Stimulated activated CD8-positive, alpha-beta memory T cell treated with anti-CD3 and anti-CD28 coated beads, Interleukin-12 subunit alpha, Interleukin-12 subunit beta, amount 100 ng/mL, for 24 hours (primary cell): ENCODE measurements around the gene NET1.

ENCODE experiments used
- DNase-seq: peaks from one replicate; pipeline ENCODE4 v3.0.0-alpha.2; 2020; ENCODE audit errors: extremely low read depth

NET1 gene

DNA sequence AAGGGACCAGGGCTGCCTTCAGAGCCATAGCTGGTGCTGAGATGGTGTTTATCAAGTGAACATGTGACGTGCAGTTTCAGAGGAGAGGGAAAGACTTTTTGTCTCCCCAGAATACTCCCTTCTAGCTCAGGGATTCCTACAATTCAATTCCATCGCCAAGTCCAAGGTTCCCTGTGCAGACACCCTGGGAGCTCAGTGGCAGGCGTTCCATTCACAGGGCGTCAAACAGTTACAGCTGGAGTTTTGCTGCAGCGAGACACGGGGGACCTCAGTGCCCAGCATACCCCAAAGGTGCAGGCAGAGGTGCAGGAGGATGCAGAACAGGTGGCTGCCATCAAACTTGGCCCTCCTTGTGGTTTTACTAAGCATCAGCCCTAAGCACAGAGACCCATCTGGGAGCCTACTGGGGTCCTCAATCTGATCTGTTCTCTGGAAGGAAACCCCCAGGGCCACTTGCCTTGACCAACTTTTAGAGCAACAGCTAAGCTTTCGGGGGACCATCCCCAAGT lies 87.9 kb downstream of the NET1 start:
- no peak for DNase-seq

DNA sequence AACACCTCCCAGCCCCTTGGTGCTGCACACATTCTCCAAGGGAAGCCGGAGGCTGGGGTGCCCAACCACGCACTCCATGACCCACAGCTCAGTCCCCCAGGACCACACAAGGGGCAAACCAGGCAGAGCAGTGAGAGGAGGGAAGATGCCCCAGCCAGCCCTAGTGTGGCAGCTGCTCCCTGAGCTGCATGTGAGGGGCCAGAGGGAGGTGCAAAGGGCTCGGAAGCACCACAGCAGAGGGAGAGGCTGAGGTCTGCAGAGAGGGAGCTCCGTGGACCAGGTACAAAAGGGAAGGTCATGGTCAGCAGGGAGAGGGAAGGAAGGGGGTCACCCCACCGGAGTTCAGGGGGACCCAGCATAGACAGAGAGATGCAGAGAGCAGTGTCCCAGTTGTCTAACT lies 88.6 kb downstream of the NET1 start:
- no peak for DNase-seq

DNA sequence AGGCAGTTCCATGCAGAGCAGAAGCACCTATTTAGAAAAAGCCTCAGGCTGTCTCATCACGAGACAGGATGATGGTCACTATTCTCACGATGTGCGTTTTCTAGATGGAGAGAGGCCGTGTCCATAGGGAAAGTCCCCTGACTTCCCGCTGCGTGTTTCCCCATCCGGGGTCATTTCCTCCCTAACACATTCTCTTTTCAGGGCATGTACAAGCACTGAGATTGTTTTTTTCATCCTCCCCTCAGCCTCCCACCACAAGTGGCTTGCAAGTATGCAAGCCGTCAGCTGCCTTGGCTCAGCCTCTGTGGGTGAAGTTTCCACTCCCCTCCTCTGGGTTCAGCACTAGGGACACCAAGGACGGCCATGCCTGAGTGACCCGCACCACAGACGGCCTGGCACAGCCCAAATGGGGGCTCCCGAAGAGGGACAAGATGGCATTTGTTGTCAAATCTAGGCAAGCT lies 89.7 kb downstream of the NET1 start:
- DNase-seq = no peak

DNA sequence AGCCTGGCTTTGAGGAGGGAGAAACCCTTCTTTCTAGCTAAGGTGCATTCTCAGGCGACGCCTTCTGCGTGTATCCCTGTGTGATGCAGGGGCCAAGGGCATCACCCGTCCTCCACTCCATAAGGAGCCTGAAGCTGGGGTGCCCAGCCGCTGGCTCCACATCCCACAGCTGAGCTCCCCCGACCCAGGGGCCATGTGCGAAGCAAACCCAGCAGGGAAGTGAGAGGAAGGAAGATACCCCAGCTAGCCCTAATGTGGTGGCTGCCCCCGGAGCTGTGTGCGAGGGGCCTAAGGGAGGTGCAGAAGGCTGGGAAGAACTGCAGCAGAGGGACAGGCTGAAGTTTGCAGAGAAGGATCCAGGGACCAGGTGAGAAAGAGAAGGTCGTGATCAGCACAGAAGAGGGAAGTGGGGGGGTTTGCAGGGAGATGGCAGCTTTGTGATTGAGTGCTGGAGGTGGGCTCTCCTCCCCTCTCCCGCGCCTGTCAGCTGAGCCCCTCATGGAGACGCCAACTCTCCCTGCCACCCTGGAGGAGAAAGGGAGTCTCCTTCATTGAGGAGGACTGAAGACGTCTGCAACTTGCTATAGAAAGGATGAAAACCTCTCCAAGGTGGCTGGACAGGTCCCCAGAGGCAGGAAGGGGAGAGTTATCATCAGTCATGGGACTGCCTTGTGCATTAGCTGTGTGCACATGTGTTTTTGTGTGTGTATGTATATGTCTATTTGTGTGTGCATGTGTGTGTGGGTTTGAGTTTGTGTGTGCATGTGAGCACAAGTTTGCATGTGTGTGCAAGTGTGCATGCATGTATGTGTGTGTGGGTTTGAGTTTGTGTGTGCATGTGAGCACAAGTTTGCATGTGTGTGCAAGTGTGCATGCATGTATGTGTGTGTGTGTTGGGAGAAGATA lies 90.5 kb downstream of the NET1 start:
- no peak for DNase-seq

DNA sequence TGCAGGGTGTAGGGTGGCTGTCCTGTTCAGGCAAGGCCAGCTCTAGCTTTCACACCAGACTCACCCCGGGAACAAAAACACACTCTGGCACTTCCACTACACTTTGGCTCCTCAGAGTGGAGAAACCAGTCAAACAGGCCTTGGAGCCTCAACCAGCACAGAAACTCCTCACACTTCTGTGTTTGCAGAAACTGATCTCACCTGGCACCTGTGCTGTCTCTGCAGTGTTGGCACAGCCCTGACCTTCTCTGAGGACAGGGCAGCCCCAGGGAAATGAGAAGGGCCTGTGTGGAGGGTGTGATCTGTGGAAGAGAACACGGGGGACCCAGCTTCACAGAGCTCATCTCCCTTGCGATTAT lies 91.1 kb downstream of the NET1 start:
- no peak for DNase-seq

DNA sequence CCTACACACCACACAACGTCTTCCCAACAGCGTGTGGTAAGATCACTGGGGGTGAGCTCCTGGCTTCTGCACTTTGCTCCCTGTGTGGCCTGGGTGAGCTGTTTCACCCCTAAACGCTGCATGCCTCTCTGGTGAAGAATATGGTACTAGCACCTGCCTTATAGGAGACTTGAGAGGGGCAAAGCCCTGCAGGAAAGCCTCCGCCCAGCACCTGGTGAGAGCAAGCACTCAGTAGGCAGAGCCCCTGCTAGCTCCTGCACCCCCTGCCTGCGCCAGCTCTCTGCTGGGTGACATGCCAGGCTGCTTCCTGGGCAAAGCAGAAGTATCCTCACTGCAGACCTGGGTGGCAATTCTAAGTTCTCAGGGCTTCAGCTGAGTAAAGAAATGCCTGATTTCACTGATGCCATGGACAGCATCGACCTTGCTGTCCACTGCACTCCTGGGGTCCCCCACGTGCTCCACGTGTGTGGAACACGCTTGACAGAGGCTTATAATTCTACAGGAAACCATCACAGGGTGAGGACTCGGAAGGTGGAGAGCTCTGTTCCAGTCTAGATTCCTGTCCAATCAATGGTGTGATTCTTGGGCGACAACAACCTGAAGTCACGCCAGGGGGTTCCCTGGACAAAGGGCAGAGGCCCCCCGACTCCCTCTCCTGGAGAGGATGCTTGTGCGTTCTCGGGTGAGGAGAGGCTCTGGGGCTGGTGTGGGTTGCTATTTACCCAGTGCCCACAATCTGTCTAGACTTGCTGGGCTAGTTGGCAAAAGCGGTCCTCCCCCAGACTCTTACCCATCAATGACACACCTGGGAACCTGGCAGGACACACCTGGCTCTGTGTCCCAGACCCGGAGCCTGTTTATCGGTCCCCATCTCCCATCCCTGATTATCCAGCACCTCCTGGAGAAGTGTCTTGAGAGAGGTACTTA lies 92.1 kb downstream of the NET1 start:
- DNase-seq = no peak

DNA sequence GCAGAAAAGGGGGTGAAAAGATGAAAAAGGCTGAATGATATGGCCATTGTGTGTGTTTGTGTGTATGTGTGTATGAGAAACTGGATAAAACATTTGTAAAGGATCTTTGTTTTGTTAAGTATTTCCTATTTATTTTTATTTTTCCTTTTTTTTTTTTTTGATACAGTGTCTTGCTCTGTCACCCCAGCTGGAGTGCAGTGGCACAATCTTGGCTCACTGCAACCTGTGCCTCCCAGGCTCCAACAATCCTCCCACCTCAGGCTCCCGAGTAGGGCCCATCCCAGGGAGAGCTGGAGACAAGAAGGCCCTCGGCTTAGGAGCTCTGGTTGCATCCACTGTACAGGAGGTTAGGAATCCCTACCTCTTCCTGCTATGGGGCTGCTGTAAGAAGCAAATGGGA lies 93.9 kb downstream of the NET1 start:
- no peak for DNase-seq

DNA sequence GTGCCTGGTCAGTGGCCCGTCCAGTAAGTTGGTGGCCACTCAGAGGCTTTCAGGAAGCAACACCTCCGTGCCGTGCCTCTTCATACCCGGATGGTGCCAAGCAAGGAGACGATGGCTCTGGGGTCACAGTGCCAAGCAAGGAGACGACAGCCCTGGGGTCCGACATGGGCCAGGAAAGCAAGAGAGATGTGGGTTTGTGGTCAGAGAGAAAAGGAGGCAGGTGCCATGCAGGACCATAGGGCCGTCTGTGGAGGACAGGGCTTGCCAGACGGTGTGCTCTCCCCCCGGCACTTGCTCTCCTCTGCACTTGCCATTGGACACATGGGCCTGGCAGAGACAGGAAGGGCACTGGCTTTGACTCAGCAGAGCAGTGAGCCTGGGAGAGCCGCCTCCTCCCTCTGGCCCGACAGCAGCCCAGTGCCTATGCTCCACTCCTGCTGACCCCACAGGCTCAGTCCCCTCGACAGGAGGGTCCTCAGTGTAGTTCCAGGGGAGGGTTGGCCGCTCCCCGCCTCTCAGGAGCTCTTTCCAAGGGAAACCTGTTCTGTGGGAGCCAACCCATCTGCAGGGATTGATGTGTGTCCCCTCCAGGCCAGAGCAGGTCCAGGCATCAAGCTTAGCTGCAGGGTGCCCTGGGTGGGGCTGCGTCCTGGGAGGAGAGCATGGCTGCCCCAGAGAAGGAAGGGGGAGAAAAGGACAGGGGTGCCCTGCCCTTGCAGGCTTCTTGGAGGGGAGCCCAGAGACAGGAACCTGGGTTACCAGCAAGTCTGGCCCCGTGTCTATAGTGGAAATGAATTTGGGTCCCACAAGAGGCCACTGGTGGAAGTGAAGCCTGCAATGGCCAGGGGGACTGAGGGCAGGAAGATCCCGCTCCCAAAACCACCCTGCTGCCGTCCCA lies 94.6 kb downstream of the NET1 start:
- DNase-seq = no peak

DNA sequence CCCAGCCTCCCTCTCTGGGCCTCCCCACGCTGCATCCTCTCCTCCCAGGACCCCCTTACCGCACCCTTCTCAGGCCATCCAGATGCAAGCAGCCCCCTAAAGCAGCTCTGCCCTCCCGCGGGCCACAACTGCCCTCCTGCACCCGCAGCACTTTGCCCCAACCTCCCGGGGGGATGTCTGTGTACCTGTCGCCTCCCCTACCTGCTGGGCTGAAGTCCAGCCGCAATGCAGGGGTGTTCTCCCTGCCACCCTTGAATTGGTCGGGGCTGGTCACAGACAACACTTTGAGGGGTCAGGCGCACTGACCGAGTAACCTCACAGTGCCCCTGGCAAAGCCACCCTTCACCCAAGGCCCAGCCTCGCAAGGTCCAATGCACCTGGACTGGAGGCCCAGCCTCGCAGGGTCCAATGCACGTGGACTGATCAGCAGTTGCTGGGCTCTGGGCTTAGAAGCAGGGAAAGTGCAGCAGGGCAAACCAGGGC lies 95.3 kb downstream of the NET1 start:
- no peak for DNase-seq

DNA sequence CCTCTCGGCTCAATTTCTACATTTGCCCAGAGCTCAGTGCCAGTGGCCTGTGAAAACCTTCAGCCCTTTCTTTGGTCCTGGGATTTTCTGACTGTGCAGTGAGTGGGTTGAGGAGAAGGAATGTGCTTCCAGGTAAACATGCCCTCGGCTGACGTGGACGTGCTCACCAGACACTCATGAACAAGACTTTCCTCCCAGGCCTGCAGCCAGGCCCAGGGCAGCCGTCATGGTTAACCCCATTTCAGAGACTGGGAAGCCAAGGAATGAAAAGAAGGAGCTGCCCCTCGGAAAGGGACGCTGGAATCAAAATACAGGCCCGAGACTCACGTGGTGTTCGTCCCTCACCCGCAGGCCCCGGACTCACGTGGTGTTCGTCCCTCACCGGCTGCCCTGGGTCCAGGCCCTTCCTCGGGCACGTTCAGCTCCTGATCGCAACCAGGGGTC lies 95.8 kb downstream of the NET1 start:
- no peak for DNase-seq
